GM12878 (cell line): ENCODE results near the gene CCDC27.

ENCODE experiments used
- TF ChIP-seq, protein P1 (sequence below): IDR thresholded peaks from 2 replicates; pipeline ENCODE4 v1.6.1; 2011; ENCODE audit warnings: mild to moderate bottlenecking, low read depth, low read length, moderate library complexity; ENCODE audit not compliant: insufficient replicate concordance
- TF ChIP-seq, protein P2 (sequence below), 3 experiments: IDR thresholded peaks in 2 of 3; conservative IDR thresholded peaks in 1 of 3; 2 replicates each; pipeline ENCODE4 v1.5.1; 2011; ENCODE audit warnings: low read depth in 3 of 3, low read length in 3 of 3, mild to moderate bottlenecking in 3 of 3, control low read depth in 2 of 3, moderate library complexity in 2 of 3, inconsistent platforms in 1 of 3, mixed read lengths in 1 of 3; ENCODE audit not compliant: control insufficient read depth in 2 of 3, insufficient read depth in 1 of 3; ENCODE audit errors: extremely low read depth in 1 of 3

DNA sequence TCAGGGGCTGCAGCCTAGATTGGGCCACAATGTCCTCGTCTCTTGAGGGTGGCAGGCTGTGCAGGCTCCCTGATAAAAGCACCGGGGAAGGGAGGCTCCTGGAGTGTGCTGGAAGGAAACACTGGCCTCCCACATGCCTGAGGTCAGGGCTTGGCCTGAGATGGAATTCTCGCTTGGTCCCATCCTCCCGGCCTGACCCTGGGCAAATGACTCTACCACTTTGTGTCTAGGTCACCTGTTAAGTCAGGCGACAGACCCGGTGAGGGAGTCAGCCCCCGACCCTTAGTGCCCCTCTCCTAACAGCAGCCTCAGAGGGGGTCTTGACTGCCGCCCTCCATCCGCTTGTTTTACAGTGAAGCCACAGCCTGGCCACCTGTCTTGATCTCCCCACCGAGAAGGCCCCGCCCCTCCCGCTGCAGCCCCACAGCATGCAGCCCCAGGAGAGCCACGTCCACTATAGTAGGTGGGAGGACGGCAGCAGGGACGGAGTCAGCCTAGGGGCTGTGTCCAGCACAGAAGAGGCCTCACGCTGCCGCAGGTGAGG, 22.8 kb downstream of the CCDC27 start:
- TF ChIP-seq, protein P1, sequence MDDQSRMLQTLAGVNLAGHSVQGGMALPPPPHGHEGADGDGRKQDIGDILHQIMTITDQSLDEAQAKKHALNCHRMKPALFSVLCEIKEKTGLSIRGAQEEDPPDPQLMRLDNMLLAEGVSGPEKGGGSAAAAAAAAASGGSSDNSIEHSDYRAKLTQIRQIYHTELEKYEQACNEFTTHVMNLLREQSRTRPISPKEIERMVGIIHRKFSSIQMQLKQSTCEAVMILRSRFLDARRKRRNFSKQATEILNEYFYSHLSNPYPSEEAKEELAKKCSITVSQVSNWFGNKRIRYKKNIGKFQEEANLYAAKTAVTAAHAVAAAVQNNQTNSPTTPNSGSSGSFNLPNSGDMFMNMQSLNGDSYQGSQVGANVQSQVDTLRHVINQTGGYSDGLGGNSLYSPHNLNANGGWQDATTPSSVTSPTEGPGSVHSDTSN = no peak
- TF ChIP-seq, protein P2, sequence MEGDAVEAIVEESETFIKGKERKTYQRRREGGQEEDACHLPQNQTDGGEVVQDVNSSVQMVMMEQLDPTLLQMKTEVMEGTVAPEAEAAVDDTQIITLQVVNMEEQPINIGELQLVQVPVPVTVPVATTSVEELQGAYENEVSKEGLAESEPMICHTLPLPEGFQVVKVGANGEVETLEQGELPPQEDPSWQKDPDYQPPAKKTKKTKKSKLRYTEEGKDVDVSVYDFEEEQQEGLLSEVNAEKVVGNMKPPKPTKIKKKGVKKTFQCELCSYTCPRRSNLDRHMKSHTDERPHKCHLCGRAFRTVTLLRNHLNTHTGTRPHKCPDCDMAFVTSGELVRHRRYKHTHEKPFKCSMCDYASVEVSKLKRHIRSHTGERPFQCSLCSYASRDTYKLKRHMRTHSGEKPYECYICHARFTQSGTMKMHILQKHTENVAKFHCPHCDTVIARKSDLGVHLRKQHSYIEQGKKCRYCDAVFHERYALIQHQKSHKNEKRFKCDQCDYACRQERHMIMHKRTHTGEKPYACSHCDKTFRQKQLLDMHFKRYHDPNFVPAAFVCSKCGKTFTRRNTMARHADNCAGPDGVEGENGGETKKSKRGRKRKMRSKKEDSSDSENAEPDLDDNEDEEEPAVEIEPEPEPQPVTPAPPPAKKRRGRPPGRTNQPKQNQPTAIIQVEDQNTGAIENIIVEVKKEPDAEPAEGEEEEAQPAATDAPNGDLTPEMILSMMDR (IDR thresholded peaks at IDR 0.05 in 2 of 3, conservative IDR thresholded peaks at IDR 0.05 in 1 of 3; ENCODE audit: control insufficient read depth in 2 of 3, extremely low read depth in 1 of 3, insufficient read depth in 1 of 3, low read depth in 3 of 3, low read length in 3 of 3) = no peak
